LNCAP (cell line): ENCODE data around the gene NDUFAF7.

ENCODE experiments used
- CTCF ChIP-seq: fragments of 450-650 bp; IDR thresholded peaks from 2 replicates; pipeline ENCODE4 v1.5.1; 2017; ENCODE audit warnings: mild to moderate bottlenecking

Gene NDUFAF7

GRCh38 chr2:37211212-37211611 lies 20.2 kb upstream of the NDUFAF7 start:
- TF ChIP-seq CTCF, result no peak

- no peak for TF ChIP-seq CTCF
Measured at GRCh38 chr2:37211939-37212338, 19.5 kb upstream of the NDUFAF7 start.

GRCh38 chr2:37215250-37215649 lies 16.2 kb upstream of the NDUFAF7 start:
- TF ChIP-seq CTCF, result no peak

GRCh38 chr2:37219046-37219445 lies 12.4 kb upstream of the NDUFAF7 start:
- TF ChIP-seq CTCF, result no peak

- no peak for TF ChIP-seq CTCF
Measured at GRCh38 chr2:37223131-37223530, 8.3 kb upstream of the NDUFAF7 start.

- no peak for TF ChIP-seq CTCF
Measured at GRCh38 chr2:37224063-37224462, 7.4 kb upstream of the NDUFAF7 start.

- TF ChIP-seq CTCF, result no peak
Measured at GRCh38 chr2:37226863-37227262, 4.6 kb upstream of the NDUFAF7 start.

- TF ChIP-seq CTCF, result no peak
Measured at GRCh38 chr2:37228788-37229187, 2.7 kb upstream of the NDUFAF7 start.
